SK-N-SH treated with all-trans-retinoic acid at 6 μM for 48 hours (cell line): Measurements from ENCODE around the gene TAAR9.

ENCODE experiments used
- ATAC-seq: fragments of 200-7000 bp; cut with Tn5 transposase; 3 replicates; pipeline ENCODE4 v1.9.1; 2020; ENCODE audit warnings: mild to moderate bottlenecking, moderate library complexity
- ARNTL ChIP-seq: fragments of 450-650 bp; formaldehyde crosslinking; IDR thresholded peaks from 2 replicates; pipeline ENCODE4 v1.5.0; 2020; ENCODE audit warnings: low read depth, mild to moderate bottlenecking, moderate library complexity, borderline replicate concordance
- CREB5 ChIP-seq: fragments of 250-450 bp; sonication (Bioruptor Pico); IDR thresholded peaks from 2 replicates; pipeline ENCODE4 v1.5.1; 2020; ENCODE audit warnings: low read depth, mild to moderate bottlenecking, moderate library complexity
- CSDC2 ChIP-seq: fragments of 250-450 bp; sonication (Bioruptor Pico); IDR thresholded peaks from 2 replicates; pipeline ENCODE4 v1.5.0; 2020; ENCODE audit warnings: mild to moderate bottlenecking, moderate library complexity
- ESRRG ChIP-seq: fragments of 250-450 bp; sonication (Bioruptor Pico); IDR thresholded peaks from 2 replicates; pipeline ENCODE4 v1.6.1; 2021; ENCODE audit warnings: mild to moderate bottlenecking
- ISL1 ChIP-seq: fragments of 250-450 bp; sonication (Bioruptor Pico); IDR thresholded peaks from 2 replicates; pipeline ENCODE4 v2.1.2; 2022; ENCODE audit warnings: mild to moderate bottlenecking, moderate library complexity
- OSR1 ChIP-seq: fragments of 250-450 bp; sonication (Bioruptor Pico); IDR thresholded peaks from 2 replicates; pipeline ENCODE4 v1.8.0; 2022; ENCODE audit warnings: moderate library complexity, mild to moderate bottlenecking, inconsistent platforms
- PATZ1 ChIP-seq: fragments of 250-450 bp; sonication (Bioruptor Pico); IDR thresholded peaks from 2 replicates; pipeline ENCODE4 v1.8.0; 2020; ENCODE audit warnings: mild to moderate bottlenecking, moderate library complexity, borderline replicate concordance
- POU6F1 ChIP-seq: fragments of 250-450 bp; sonication (Bioruptor Pico); IDR thresholded peaks from 2 replicates; pipeline ENCODE4 v1.8.0; 2021; ENCODE audit warnings: low read depth, mild to moderate bottlenecking, moderate library complexity, borderline replicate concordance
- PPARA ChIP-seq: fragments of 250-450 bp; sonication (Bioruptor Pico); IDR thresholded peaks from 2 replicates; pipeline ENCODE4 v1.5.0; 2020; ENCODE audit warnings: mild to moderate bottlenecking, borderline replicate concordance
- RARB ChIP-seq: fragments of 250-450 bp; sonication (Bioruptor Pico); IDR thresholded peaks from 2 replicates; pipeline ENCODE4 v1.8.0; 2021; ENCODE audit warnings: mild to moderate bottlenecking, moderate library complexity
- SNAI2 ChIP-seq: fragments of 250-450 bp; sonication (Bioruptor Pico); IDR thresholded peaks from 2 replicates; pipeline ENCODE4 v1.5.0; 2020; ENCODE audit warnings: mild to moderate bottlenecking, moderate library complexity
- TCF4 ChIP-seq: fragments of 250-450 bp; sonication (Bioruptor Pico); IDR thresholded peaks from 2 replicates; pipeline ENCODE4 v1.8.0; 2021; ENCODE audit warnings: mild to moderate bottlenecking, moderate library complexity, borderline replicate concordance
- TOX ChIP-seq: fragments of 250-450 bp; sonication (Bioruptor Pico); IDR thresholded peaks from 2 replicates; pipeline ENCODE4 v1.8.0; 2021; ENCODE audit warnings: mild to moderate bottlenecking, moderate library complexity, borderline replicate concordance
- TSHZ2 ChIP-seq: fragments of 250-450 bp; sonication (Bioruptor Pico); IDR thresholded peaks from 2 replicates; pipeline ENCODE4 v1.5.0; 2020; ENCODE audit warnings: mild to moderate bottlenecking, moderate library complexity
- ZC3H10 ChIP-seq: fragments of 250-450 bp; sonication (Bioruptor Pico); IDR thresholded peaks from 2 replicates; pipeline ENCODE4 v1.5.1; 2021; ENCODE audit warnings: mild to moderate bottlenecking, moderate library complexity
- ZNF565 ChIP-seq: fragments of 450-650 bp; formaldehyde crosslinking; conservative IDR thresholded peaks from 2 replicates; pipeline ENCODE4 v1.5.0; 2020; ENCODE audit warnings: low read depth, mild to moderate bottlenecking, moderate library complexity
- ZNF70 ChIP-seq: fragments of 450-650 bp; formaldehyde crosslinking; IDR thresholded peaks from 2 replicates; pipeline ENCODE4 v1.5.0; 2020; ENCODE audit warnings: mild to moderate bottlenecking, moderate library complexity
- ZNF8 ChIP-seq: fragments of 450-650 bp; formaldehyde crosslinking; IDR thresholded peaks from 2 replicates; pipeline ENCODE4 v1.5.0; 2020; ENCODE audit warnings: mild to moderate bottlenecking, moderate library complexity

The TAAR9 gene

GRCh38 chr6:132567566-132567965 is 29.5 kb downstream of the TAAR9 start:
- no peak for TF ChIP-seq SNAI2 (CRISPR knock-in tag)
- TF ChIP-seq ISL1: no peak
- no peak for TF ChIP-seq RARB (CRISPR knock-in tag)
- no peak for TF ChIP-seq ESRRG (CRISPR knock-in tag)
- TF ChIP-seq PPARA: no peak
- TF ChIP-seq POU6F1: no peak
- TF ChIP-seq TCF4 (CRISPR knock-in tag): no peak
- TF ChIP-seq ZNF8 (CRISPR knock-in tag): no peak
- TF ChIP-seq ZC3H10: no peak
- TF ChIP-seq ARNTL: no peak
- TF ChIP-seq OSR1 (CRISPR knock-in tag): no peak
- TF ChIP-seq CSDC2 (CRISPR knock-in tag): no peak
- no peak for TF ChIP-seq TSHZ2 (CRISPR knock-in tag)
- TF ChIP-seq ZNF565 (CRISPR knock-in tag): no peak
- no peak for ATAC-seq

GRCh38 chr6:132568611-132569010 is 30.5 kb downstream of the TAAR9 start:
- ATAC-seq: no peak

More at GRCh38 chr6:132568611-132569010, 30.5 kb downstream of the TAAR9 start:
- TF ChIP-seq ESRRG (CRISPR knock-in tag) (no peak), ISL1 (no peak), OSR1 (CRISPR knock-in tag) (no peak), TOX (no peak), PATZ1 (no peak), ZNF565 (CRISPR knock-in tag) (no peak), SNAI2 (CRISPR knock-in tag) (no peak), POU6F1 (no peak), PPARA (no peak), ZNF70 (no peak), CREB5 (CRISPR knock-in tag) (no peak), TSHZ2 (CRISPR knock-in tag) (no peak)
